Measurements from ENCODE around the gene DLST. TPM values are rescaled to one million over a fixed set of nuclear protein-coding genes. Genes with fewer than 3 reads are reported as not detected.

The DLST gene
- polyA plus RNA-seq, 3 donors, result 6.7 to 76.5 (median 7.3) TPM

- no peak for DNase-seq
- Mint-ChIP-seq H3K4me3 (no peak overlapping the region), H3K36me3 (peaks cover 67 to 74% of the 10 kb centered on the region in 2 donors), H3K27me3 (ENCODE audit: low read depth in 3 of 3) (peaks cover 0 to 4% (median 1%) of the 10 kb centered on the region in 3 donors), H3K9me3 (no peaks in the 10 kb centered on the region), H3K4me1 (no peaks in the 10 kb centered on the region), H3K27ac (peak overlapping the region in 3 of 7 donors; percentile 21 to 57 (median 27))
- TF ChIP-seq CTCF (IDR thresholded peaks at IDR 0.05), result no peak
- intact Hi-C loops (cut with micrococcal nuclease), result no loop called here
- H3K4me1 ChIP-seq (ENCODE audit: control insufficient read depth in 1 of 2, insufficient read depth in 2 of 2, low read length in 2 of 2), result no peaks in the 10 kb centered on the region
- H3K4me3 ChIP-seq (replicated peaks in 1 of 3; ENCODE audit: low read depth in 2 of 3, low read length in 3 of 3), result no peak overlapping the region
- H4K20me1 ChIP-seq (ENCODE audit: insufficient read depth, low read length), result peaks cover 7% of the 10 kb centered on the region
- no peaks in the 10 kb centered on the region for H3K79me2 ChIP-seq (ENCODE audit: insufficient read depth, low read length)
- H3K9ac ChIP-seq (ENCODE audit: insufficient read depth, low read length, poor library complexity, severe bottlenecking), result no peak overlapping the region
- 82% methylated on average over 9 of the region's 10 CpGs for WGBS (ENCODE audit: insufficient coverage)
- no peak overlapping the region for H2AFZ ChIP-seq (ENCODE audit: insufficient read depth, low read depth, low read length, poor library complexity, severe bottlenecking)
- no peak overlapping the region for H3K27ac ChIP-seq (ENCODE audit: low read depth in 1 of 2, low read length in 2 of 2)
- H3K4me2 ChIP-seq (replicated peaks; ENCODE audit: extremely low read depth, low read length, poor library complexity, severe bottlenecking), result no peak overlapping the region
- H3K36me3 ChIP-seq (replicated peaks in 1 of 2; ENCODE audit: control insufficient read depth in 1 of 2, insufficient read depth in 2 of 2, low read length in 2 of 2), result peaks cover 64 to 75% of the 10 kb centered on the region in 2 donors
- no peaks in the 10 kb centered on the region for H3K9me3 ChIP-seq (replicated peaks in 1 of 2; ENCODE audit: control insufficient read depth in 1 of 2, insufficient read depth in 1 of 2, low read length in 2 of 2)
- H3K27me3 ChIP-seq (ENCODE audit: control insufficient read depth in 2 of 2, insufficient read depth in 2 of 2, low read length in 2 of 2), result no peaks in the 10 kb centered on the region
These were observed 21.4 kb downstream of the DLST start for GRCh38 chr14:74902941-74903705.

DNA sequence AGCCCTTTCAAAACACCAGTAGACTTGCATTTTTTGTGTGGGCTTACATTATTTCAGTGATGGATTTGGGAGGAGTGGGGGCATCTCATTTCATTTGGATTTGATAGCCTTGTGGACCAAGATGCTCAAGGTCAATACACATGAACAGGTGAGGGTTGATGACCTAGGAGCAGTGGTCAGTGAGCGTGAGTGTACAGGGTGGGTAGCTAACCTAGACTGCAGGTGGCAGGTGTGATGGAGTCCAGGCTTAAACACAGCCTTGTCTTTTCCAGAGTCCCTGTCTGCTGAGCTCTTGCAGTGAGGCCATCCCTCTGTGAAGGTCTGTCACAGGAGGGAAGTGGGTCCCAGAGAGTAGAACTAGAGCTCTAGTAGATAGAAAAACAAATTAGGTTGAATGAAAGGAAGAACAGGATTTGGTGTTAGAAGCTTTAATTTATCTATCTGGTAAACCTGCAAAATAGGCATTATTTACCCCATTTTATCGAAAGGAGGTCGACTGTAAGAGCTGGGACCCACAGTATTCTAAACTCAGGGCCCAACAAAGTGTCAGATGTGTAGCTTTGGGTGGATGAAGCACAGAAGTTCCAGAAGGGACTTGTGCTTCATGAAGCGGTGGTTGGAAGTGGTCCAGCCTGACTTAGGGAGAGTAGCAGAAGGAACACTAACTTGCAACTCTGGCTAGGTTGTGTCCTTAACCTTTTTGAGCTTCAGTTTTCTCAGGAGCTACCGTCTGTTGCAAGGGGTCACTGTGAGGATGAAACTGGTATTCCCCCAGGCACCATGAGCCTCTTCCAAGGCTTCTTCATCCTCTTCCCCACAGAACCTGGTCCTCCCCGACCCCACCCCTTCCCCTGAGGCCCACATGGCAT lies 23.2 kb downstream of the DLST start:
- no peak overlapping the region for H3K4me3 ChIP-seq (replicated peaks in 1 of 3; ENCODE audit: low read depth in 2 of 3, low read length in 3 of 3)
- H3K9ac ChIP-seq (ENCODE audit: insufficient read depth, low read length, poor library complexity, severe bottlenecking), result no peak overlapping the region
- peaks cover 0 to 4% (median 1%) of the 10 kb centered on the region in 3 donors for H3K27me3 Mint-ChIP-seq (ENCODE audit: low read depth in 3 of 3)

More for the DNA sequence above, 23.2 kb downstream of the DLST start:
- no peaks in the 10 kb centered on the region for H3K9me3 ChIP-seq (replicated peaks in 1 of 2; ENCODE audit: control insufficient read depth in 1 of 2, insufficient read depth in 1 of 2, low read length in 2 of 2)
- no peaks in the 10 kb centered on the region for H3K27me3 ChIP-seq (ENCODE audit: control insufficient read depth in 2 of 2, insufficient read depth in 2 of 2, low read length in 2 of 2)
- intact Hi-C loops (cut with micrococcal nuclease), result loop anchor here (2.0 to 5.0 kb wide), 2 partner anchors 44 to 298 kb away; no protein-coding TSS in a partner anchor
- WGBS (ENCODE audit: insufficient coverage), result 81% methylated on average over 4 of the region's 6 CpGs
- H3K79me2 ChIP-seq (ENCODE audit: insufficient read depth, low read length), result no peaks in the 10 kb centered on the region
- peak overlapping the region in 1 of 2 donors; percentile 15 for H3K27ac ChIP-seq (ENCODE audit: low read depth in 1 of 2, low read length in 2 of 2)
- peaks cover 50 to 56% of the 10 kb centered on the region in 2 donors for H3K36me3 Mint-ChIP-seq
- no peak for TF ChIP-seq CTCF (IDR thresholded peaks at IDR 0.05)
- no peaks in the 10 kb centered on the region for H3K4me1 Mint-ChIP-seq
- H2AFZ ChIP-seq (ENCODE audit: insufficient read depth, low read depth, low read length, poor library complexity, severe bottlenecking), result no peak overlapping the region
- peaks cover 7% of the 10 kb centered on the region for H4K20me1 ChIP-seq (ENCODE audit: insufficient read depth, low read length)
- no peak overlapping the region for H3K4me3 Mint-ChIP-seq
- H3K4me1 ChIP-seq (ENCODE audit: control insufficient read depth in 1 of 2, insufficient read depth in 2 of 2, low read length in 2 of 2), result no peaks in the 10 kb centered on the region
- DNase-seq, result no peak
- H3K4me2 ChIP-seq (replicated peaks; ENCODE audit: extremely low read depth, low read length, poor library complexity, severe bottlenecking), result no peak overlapping the region
- peak overlapping the region in 5 of 7 donors; percentile 31 to 83 (median 56) for H3K27ac Mint-ChIP-seq
- no peaks in the 10 kb centered on the region for H3K9me3 Mint-ChIP-seq
- H3K36me3 ChIP-seq (replicated peaks in 1 of 2; ENCODE audit: control insufficient read depth in 1 of 2, insufficient read depth in 2 of 2, low read length in 2 of 2), result peaks cover 46 to 58% of the 10 kb centered on the region in 2 donors
